NCI-H345 treated with DMSO at 0.1 percent for 48 hours (cell line): ENCODE data around the gene KRTAP3-2.

ENCODE experiments used
- DNase-seq: peaks from one replicate; lab custom pipeline; 2025; ENCODE audit not compliant: unreplicated experiment; lab: John Stamatoyannopoulos, UW

Gene KRTAP3-2

GRCh38 chr17:40974366-40974765 is 25.3 kb downstream of the KRTAP3-2 start:
- DNase-seq = no peak

GRCh38 chr17:40967582-40967981 is 32.1 kb downstream of the KRTAP3-2 start:
- no peak for DNase-seq

- no peak for DNase-seq
Observed at GRCh38 chr17:40966848-40967247, 32.9 kb downstream of the KRTAP3-2 start, which contains the start of gene KRT39. KRT39 (minus strand) TSS chr17:40966948; CDS start chr17:40966856, 92 bp downstream.

GRCh38 chr17:40963838-40964237 is 35.9 kb downstream of the KRTAP3-2 start:
- DNase-seq = no peak

DNA sequence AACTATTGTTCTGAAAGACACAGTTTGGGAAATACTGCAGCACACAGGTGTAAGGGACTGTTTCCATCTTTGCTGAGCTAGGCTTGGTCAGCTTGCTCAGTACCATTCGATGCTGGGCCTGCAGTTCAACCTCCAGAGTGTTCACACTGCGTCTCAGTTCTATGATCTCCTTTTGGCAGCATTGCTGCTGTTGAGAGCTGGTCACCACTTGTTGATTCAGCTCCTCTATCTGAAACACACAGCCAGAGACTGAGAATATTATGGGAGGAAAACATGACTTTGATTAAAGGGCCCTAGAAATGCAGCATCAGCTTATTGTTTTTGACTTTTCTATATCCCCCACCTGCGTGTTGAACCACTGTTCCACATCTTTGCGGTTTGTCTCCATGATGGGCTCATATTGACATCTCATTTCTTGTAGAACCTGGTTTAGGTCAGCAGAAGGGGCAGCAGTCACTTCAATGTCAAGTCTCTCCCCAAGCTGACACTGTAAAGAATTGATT is 37.6 kb downstream of the KRTAP3-2 start:
- no peak for DNase-seq

DNA sequence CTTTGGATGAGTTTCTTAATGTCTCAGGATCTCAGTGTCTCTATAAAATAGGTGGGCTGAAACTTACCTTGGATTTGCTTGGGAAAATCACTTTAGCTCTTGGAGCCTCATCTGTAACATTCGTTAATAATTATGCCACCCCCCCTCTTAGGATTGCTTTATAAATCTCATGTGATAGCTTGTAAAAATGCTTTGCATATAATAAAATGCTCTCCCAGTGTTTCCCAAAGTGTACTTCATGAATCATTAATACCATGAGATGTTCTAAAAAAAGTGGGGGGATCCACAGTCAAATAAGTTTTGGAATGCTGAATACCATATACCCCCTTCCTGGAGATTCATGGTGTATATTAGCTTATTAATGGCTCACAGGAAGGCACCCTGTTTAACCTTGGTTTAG is 38.1 kb downstream of the KRTAP3-2 start:
- DNase-seq = no peak

DNA sequence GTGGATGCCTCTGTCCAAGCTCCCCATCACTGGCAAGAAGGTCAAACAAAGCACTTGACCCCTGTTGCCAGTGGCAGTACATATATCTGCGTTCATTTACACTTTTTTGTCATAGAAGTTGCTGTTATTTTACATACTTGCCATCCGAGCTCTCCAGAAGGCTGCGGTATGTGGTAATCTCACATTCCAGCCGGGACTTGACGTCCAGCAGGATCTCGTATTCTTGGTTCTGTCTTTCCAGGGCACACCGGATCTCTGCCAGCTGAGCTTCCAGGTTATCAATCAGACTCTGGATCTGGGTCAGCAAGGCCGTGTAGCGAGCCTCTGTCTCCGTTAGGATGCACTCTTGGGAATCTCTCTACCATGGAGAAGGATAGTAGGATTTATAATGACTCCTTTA is 39.6 kb downstream of the KRTAP3-2 start:
- no peak for DNase-seq

DNA sequence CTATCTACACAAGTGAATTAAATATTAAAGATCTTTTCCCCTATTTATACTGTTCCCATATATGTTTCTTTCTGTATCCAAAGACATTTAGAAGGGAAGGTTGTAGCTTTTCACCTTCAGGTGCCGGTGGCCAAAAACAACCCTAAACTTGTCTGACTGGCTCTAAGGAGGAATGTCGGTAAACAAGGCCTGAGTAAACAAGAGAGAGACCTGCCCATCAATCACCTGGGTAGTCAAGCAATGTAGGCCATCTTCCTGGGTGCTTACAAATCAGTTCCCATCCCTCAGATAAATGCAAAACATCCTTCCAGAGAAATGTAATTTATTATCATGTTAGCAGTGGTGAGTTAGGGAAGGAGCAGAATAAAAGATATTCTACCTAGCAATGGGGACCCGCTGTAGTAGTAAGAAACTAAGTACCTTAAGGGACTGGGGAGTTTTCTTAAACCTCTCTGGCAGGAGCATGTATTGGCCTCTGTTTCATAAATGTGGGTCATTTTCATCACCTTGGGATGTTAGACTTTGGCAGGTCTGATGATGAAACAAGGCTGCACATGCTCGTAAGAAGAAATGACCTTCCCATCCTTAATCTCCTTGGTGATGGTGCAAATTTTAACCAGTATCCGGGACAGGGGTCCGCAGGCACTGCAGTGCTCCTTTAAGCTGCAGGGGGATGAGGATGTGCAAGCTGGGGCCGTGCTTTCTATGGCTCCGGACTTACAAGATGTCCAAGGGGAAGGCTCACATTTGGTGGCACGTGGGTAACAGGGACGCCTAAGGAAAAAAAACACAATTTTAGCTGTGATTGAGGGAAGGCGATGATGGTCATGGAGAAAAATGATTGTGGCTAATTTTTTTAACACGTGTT is 41.4 kb downstream of the KRTAP3-2 start:
- no peak for DNase-seq

DNA sequence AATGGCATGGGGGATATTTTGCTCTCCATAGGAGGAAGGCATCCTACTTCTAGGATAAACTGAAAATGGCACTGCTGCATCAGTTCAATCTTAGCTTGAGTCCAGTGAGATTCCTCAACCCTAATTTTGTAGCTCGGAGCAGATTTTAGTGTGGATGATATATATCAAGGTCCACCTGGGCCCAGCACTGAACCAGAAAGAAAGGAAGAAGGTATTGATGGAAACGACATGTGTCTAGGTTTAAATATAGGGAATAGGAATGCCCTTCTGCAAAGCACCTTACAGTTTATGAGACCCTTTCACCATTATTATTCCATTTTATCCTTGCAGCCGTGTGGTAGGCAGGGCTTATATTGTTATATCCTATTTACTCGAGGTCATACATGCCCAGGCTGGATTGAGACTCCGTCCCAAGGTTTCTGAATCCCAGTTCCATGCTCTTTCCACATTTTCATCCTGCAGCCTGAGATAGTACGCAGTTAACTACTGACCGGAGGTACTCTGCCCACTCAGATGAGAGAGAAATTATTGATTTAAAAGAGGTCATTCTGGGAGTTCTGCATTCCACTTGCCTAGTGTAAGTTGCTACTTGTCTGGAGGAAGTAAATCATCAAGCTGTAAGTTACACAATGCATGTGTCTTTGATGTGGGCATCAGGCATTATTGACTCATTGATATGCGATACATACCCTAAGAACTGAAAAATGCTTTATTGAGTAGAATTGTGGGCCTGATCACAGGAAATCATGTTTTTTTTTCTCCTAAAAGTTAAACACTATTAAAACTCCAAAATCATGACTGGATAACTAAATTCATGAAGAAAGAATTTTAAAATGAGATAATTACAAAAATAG is 43.1 kb downstream of the KRTAP3-2 start:
- DNase-seq = no peak

DNA sequence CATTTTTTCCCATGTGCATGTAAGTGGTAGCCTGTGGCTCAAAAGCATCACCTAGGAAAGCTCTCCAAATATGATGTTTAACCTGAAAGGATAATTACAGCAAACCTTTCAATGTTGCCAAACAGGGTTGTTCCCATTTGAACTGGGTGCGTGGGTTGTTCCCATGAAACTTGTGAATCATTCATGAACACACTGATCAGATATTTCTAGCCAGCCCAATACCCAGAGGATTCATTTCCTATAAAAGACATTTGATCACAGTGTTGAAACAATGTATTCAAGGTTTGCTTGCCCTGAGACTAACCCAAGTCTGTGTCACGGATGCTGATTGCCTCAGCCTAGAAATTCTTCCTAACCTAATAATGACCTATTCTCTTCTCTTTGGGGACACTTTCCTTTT is 45.8 kb downstream of the KRTAP3-2 start:
- no peak for DNase-seq

DNA sequence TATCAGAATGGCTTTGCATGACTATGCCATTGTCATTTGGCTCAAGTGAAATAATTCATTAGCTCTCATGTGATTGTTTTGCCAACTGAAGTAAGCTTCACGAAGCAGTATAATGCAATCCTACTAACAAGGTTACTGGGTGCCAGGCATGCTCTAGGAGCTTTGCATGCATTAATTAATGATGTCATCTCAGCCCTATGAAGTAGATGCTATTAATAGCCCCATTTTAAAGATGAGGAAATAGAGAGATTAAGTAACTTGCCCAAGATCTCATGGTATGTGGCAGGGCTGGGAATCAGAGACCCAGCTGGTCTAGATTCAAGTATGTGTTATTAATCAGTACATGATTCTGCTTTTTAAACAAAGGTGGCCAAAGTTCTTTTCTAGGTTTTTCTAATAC is 47.0 kb downstream of the KRTAP3-2 start:
- DNase-seq = no peak

DNA sequence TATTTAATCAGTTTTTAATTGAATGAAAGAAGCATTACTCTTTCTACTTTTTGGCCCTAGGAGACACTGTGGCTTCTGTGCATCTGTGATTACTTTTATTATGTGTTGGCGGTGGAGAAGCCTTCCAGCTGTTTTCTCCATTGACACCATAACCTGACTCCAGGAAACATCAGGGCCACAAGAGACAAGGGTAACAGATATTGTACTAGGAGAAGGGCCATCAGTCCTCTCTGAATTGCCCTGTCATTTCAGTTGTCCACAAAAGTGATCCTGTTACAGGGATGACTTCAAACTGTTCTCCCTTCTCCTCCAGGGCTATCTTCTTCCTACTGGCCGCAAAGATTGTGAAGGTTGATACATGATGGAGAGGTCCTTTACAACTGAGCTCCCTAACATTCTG is 47.6 kb downstream of the KRTAP3-2 start:
- DNase-seq = no peak

- no peak for DNase-seq
Observed at GRCh38 chr17:40951011-40951622, 48.6 kb downstream of the KRTAP3-2 start.

- DNase-seq = no peak
Observed at GRCh38 chr17:40950176-40950575, 49.5 kb downstream of the KRTAP3-2 start.

DNA sequence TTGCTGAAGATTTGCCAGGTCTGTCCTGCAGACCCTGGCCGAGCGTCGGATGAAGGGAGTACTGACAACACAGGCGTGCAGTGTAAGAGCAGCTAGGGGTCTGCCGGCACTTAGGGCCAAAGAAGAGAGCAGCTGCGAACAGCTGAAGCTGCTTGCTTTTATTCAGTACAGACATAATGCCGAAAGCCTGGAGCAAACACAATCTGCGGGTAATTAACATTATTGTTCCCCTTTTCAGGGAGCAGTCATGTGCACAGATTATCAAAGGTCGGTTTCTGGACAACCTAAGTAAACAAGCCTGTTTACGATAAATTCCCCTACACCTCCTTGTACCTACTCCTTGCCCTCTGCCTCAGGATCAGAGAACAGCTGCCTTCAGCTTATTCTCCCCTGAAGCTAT is 50.3 kb downstream of the KRTAP3-2 start:
- no peak for DNase-seq
